Ectodermal cell (in vitro differentiated cells): ENCODE results near the gene PERM1.
"Not testable (repeated sequence)": the region's sequence is repeated elsewhere in the genome, so short reads cannot be mapped to it uniquely, and the experiment has no call there.

ENCODE experiments used
- H3K27ac ChIP-seq: 2 replicates; pipeline ENCODE4 v1.7.0; 2013; ENCODE audit warnings: mild to moderate bottlenecking, low read depth, low read length; ENCODE audit not compliant: insufficient read depth, poor library complexity, severe bottlenecking
- H3K27me3 ChIP-seq: 2 replicates; pipeline ENCODE4 v1.7.0; 2013; ENCODE audit warnings: mild to moderate bottlenecking, low read length; ENCODE audit not compliant: insufficient read depth, control insufficient read depth, poor library complexity, severe bottlenecking
- H3K36me3 ChIP-seq: one replicate; pipeline ENCODE4 v1.7.0; 2013; ENCODE audit warnings: low read length; ENCODE audit not compliant: control insufficient read depth, insufficient read depth
- H3K4me1 ChIP-seq: one replicate; pipeline ENCODE4 v1.7.0; 2013; ENCODE audit warnings: low read length; ENCODE audit not compliant: control insufficient read depth, insufficient read depth
- H3K4me3 ChIP-seq: 2 replicates; pipeline ENCODE4 v1.7.0; 2013; ENCODE audit warnings: low read depth, low read length, control low read depth; ENCODE audit not compliant: insufficient read depth
- H3K9me3 ChIP-seq: 2 replicates; pipeline ENCODE4 v1.7.0; 2013; ENCODE audit warnings: mild to moderate bottlenecking, low read length, moderate library complexity; ENCODE audit not compliant: control insufficient read depth
- WGBS, 2 experiments: methylation state at CpG; one replicate each; pipeline ENCODE4 v1.1.7; 2013; ENCODE audit warnings: missing lambda C conversion rate in 2 of 2; 5-methylcytosine and 5-hydroxymethylcytosine counted together

Gene PERM1

DNA sequence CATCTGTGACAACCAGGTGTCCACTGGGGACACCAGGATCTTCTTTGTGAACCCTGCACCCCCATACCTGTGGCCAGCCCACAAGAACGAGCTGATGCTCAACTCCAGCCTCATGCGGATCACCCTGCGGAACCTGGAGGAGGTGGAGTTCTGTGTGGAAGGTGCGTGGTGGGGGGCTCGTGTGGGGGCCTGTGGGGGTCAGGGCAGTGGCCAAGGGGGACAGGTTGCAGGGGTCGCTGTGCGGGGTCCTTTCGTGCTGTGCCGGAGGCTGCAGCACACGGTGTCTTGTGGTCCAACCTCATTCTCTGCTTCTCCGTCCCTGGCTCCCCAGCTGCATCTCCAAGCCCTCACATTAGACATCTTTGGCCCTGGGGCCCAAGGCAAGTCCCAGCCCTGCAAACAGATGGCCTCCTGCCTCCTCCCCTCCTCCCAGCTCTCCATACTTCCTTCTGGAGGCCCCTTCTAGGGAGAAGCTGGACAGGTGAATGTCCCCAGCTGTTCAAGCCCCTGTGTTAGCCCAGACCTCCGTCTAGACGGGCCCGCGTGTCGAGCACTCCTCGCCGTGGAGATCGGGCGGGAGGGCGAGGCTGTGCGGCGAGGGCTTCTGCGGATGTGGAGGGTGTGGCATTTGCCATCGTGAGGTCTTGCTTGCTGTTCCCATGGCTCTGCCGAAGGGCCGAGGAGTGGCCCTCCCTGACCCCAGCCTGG lies 40.6 kb upstream of the PERM1 start:
- no peaks in the 10 kb centered on the region for H3K9me3 ChIP-seq
- H3K36me3 ChIP-seq: no peaks in the 10 kb centered on the region
- peaks cover 47% of the 10 kb centered on the region for H3K4me1 ChIP-seq
- no peak overlapping the region for H3K4me3 ChIP-seq
- WGBS, 2 experiments: 91% methylated on average over 27 of the region's 27 CpGs
- H3K27ac ChIP-seq: no peak overlapping the region
- no peaks in the 10 kb centered on the region for H3K27me3 ChIP-seq

DNA sequence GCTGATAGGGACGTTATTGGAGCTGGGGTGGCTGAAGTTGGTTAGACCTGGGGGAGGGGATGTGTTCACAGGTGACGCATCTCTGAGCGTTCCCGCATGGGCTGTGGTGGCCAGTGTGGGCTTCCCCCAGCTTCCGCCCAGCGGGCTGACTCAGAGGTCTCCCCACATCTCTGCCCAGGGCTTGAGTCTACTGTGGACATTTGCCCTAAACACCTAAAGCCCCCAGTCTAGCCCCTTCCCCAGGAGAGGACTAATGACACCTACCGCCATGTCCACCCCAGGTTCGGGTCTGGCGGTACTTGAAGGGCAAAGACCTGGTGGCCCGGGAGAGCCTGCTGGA lies 40.0 kb upstream of the PERM1 start:
- 94% methylated on average over 10 of the region's 10 CpGs for WGBS, 2 experiments
- Histone ChIP-seq H3K4me1 (peaks cover 47% of the 10 kb centered on the region), H3K27ac (no peak overlapping the region), H3K4me3 (peak overlapping the region; percentile 71), H3K9me3 (no peaks in the 10 kb centered on the region), H3K27me3 (no peaks in the 10 kb centered on the region), H3K36me3 (no peaks in the 10 kb centered on the region)

DNA sequence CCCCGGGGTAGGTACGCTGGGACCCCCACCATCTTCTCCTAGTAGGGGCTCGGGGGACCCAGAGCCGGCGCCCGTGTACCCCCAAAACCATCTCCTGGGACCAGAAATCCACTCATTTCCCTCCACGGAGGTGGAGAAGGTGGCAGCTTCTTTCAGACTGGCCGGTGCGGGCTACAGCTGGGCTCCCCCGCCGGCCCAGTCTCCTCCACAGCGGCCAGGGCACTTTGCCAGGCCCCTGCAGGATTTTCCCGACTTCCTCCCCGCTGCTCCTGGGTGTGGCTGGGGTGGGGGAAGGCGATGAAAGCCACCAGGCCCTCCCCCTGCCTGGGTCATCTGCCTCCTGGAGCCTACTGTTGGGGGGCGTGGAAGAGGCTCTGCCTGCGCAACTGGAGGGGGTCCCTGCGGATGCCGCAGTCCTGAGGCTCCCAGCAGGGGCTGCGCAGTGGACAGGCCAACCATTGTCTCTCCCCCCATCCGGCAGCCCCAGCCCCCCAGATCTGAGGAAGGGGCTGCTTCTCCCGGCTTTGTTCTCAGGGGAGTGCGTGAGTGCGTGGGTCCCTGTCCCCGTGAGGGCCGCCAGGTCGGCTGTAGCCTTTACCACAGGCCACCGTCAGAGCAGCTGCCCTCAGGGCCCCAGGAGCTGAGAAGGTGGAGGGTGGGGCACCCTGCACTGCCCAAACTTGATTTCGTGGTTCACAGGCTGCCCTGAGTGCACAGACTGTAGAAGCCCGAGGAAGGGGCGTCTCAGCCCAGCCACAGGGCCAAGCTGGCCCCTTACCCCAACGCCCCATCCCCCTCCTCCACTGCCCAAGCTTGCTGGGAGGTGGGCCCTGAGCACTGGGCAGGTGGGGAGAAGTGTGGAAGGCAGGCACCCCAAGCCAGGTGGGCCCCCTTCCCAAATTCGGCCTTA lies 39.4 kb upstream of the PERM1 start:
- H3K4me3 ChIP-seq: peak overlapping the region; percentile 71
- H3K27me3 ChIP-seq: no peaks in the 10 kb centered on the region
- H3K36me3 ChIP-seq: no peaks in the 10 kb centered on the region
- H3K4me1 ChIP-seq: peaks cover 40% of the 10 kb centered on the region
- 18% methylated on average over 33 of the region's 33 CpGs for WGBS, 2 experiments
- no peaks in the 10 kb centered on the region for H3K9me3 ChIP-seq
- H3K27ac ChIP-seq: no peak overlapping the region

DNA sequence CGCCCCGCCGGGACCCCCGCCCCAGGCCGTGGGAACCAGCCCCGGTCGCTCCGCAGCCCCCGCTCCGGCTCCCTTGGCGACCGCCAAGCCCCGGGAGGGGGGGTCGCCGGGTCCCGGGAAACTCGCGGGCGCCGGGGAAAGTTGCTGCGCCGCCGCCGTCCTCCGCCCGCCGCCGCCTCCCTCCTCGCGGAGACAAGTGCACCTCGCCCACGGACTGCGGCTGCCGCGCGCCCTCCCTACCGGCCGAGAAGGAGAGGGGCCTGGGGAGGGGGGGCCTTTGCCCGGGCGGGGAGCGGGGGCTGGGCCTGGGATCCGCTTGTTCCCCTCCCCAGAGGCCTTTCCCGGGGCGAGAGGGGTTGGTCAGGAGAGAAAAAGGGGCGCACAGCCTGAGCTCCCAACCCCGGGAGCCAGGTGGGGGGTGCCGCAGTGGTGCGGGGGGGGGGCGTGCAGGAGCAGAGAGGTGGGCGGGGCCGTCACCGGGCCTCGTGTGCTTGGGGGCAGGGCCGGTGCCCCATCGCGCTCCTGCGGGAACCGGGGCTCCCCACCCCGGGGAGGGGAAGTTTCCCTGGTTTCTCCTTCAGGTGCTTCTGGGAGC lies 38.6 kb upstream of the PERM1 start:
- H3K27ac ChIP-seq: no peak overlapping the region
- peaks cover 33% of the 10 kb centered on the region for H3K4me1 ChIP-seq
- H3K4me3 ChIP-seq: peak overlapping the region; percentile 71
- H3K36me3 ChIP-seq: no peaks in the 10 kb centered on the region
- no peaks in the 10 kb centered on the region for H3K27me3 ChIP-seq
- 0 to 1% methylated on average over 59 of the region's 59 CpGs for WGBS, 2 experiments
- no peaks in the 10 kb centered on the region for H3K9me3 ChIP-seq

DNA sequence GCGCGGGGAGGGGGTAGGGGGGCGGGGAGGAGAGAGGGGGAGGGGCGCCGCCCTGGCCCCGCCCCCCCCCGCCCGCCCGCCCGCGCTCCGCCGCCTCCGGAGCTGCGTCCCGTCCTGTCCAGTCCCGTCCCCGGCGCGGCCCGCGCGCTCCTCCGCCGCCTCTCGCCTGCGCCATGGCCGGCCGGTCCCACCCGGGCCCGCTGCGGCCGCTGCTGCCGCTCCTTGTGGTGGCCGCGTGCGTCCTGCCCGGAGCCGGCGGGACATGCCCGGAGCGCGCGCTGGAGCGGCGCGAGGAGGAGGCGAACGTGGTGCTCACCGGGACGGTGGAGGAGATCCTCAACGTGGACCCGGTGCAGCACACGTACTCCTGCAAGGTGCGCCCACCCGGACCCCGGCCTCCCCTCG lies 38.1 kb upstream of the PERM1 start, which contains the start of gene AGRN:
TSS of gene AGRN (plus strand) at position 121 of the 405 bp plus-strand sequence. CDS start at position 174, 53 bp downstream.
- Histone ChIP-seq H3K27me3 (no peaks in the 10 kb centered on the region), H3K9me3 (no peaks in the 10 kb centered on the region), H3K36me3 (no peaks in the 10 kb centered on the region), H3K4me3 (peak within 1 kb of the TSS; percentile 71), H3K27ac (peak within 1 kb of the TSS; percentile 95), H3K4me1 (peaks cover 33% of the 10 kb centered on the region)
- WGBS, 2 experiments: 0% methylated on average over 55 of the region's 58 CpGs

DNA sequence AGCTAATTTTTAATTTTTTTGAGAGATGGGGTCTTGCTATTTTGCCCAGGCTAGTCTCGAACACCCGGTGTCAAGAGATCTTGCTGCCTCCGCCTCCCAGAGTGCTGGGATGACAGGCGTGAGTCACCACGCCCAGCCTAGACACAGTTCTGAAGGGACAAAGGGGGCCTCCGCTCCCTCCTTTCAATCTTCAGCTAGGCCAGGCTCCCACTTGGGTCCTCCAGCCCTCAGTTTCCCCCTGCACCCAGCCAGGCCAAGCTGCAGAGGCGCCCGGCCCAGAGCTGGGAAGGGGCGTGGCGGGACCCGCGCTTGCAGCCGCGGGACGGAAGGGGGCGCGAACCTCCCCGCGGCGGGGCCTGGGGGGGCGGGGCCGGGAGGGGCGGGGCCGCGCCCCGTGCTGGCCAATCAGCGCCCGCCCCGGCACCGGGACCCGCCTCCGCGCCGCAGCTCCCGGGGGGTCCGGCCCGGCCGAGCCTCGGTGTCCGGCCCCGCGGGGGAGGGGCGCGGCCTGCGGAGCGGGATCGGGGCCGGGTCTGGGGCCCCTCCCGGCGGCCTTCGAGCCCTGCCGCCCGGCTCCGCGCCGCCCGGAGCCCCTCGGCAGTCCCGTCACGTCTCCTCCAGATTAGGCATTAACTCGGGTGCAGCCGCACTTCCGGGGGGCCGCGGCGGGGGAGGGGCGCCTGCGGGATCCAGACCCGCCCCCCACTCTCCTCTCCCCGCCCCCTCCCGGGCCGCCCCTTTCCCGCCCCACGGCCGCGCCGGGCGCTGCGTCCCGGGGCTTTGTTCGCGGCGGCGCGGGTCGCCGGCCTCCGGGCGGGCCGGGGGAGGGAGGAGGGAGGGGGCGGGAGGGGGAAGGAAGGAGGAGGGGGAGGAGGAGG lies 37.5 kb upstream of the PERM1 start:
- Histone ChIP-seq H3K9me3 (no peaks in the 10 kb centered on the region), H3K27me3 (no peaks in the 10 kb centered on the region), H3K4me3 (peak overlapping the region; percentile 34), H3K36me3 (no peaks in the 10 kb centered on the region), H3K27ac (peak overlapping the region; percentile 95), H3K4me1 (peaks cover 33% of the 10 kb centered on the region)
- 6% methylated on average over 69 to 71 of the region's 91 CpGs for WGBS, 2 experiments

DNA sequence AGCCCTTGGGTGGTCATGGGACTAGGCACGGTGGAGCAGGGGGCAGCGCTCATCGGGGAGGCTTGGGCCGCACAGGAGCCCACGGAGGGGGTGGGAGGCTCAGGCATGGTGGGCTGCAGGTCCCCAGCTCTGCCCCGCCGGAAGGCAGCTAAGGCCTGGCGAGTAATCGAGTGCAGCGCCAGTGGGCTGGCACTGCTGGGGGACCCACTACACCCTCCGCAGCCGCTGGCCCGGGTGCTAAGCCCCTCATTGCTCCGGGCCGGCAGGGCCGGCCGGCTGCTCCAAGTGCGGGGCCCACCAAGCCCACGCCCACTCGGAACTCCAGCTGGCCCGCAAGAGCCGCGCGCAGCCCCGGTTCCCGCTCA lies 36.4 kb upstream of the PERM1 start:
- H3K36me3 ChIP-seq, H3K9me3 ChIP-seq, H3K4me3 ChIP-seq, H3K27ac ChIP-seq, H3K27me3 ChIP-seq: not testable (repeated sequence)
- H3K4me1 ChIP-seq: peaks cover 34% of the 10 kb centered on the region
- 92 to 93% methylated on average over 26 of the region's 26 CpGs for WGBS, 2 experiments

DNA sequence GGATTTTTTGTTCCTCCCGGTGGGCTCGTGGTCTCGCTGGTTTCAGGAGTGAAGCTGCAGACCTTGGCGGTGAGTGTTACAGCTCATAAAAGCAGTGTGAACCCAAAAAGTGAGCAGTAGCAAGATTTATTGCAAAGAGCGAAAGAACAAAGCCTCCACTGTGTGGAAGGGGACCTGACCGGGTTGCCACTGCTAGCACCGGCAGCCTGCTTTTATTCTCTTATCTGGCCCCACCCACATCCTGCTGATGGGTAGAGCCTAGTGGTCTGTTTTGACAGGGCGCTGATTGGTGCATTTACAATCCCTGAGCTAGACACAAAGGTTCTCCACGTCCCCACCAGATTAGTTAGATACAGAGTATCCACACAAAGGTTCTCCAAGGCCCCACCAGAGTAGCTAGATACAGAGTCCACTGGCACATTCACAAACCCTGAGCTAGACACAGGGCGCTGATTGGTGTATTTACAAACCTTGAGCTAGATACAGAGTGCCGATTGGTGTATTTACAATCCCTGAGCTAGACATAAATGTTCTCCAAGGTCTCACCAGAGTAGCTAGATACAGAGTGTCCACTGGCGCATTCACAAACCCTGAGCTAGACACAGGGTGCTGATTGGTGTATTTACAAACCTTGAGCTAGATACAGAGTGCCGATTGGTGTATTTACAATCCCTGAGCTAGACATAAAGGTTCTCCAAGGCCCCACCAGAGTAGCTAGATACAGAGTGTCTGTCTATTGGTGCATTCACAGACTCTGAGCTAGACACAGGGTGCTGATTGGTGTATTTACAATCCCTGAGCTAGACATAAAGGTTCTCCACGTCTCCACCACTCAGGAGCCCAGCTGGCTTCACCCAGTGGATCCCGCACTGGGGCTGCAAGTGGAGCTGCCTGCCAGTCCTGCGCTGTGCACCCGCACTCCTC lies 35.8 kb upstream of the PERM1 start:
- not testable (repeated sequence) for H3K27ac ChIP-seq, H3K9me3 ChIP-seq, H3K4me3 ChIP-seq, H3K36me3 ChIP-seq, H3K27me3 ChIP-seq
- H3K4me1 ChIP-seq: peaks cover 36% of the 10 kb centered on the region
- 88% methylated on average over 17 of the region's 17 CpGs for WGBS, 2 experiments
